GM12875 (cell line): ENCODE measurements around the gene POMGNT2.

Experiments
- H3K4me3 ChIP-seq: one replicate; pipeline ENCODE4 v1.5.1; 2011; ENCODE audit warnings: low read depth, low read length, control low read depth
- TF ChIP-seq, protein P1 (sequence below): IDR thresholded peaks from 2 replicates; pipeline ENCODE4 v1.5.1; 2011; ENCODE audit warnings: low read depth, mild to moderate bottlenecking, control low read depth, inconsistent platforms, low read length, moderate library complexity, borderline replicate concordance; ENCODE audit not compliant: insufficient read depth

POMGNT2 gene

DNA sequence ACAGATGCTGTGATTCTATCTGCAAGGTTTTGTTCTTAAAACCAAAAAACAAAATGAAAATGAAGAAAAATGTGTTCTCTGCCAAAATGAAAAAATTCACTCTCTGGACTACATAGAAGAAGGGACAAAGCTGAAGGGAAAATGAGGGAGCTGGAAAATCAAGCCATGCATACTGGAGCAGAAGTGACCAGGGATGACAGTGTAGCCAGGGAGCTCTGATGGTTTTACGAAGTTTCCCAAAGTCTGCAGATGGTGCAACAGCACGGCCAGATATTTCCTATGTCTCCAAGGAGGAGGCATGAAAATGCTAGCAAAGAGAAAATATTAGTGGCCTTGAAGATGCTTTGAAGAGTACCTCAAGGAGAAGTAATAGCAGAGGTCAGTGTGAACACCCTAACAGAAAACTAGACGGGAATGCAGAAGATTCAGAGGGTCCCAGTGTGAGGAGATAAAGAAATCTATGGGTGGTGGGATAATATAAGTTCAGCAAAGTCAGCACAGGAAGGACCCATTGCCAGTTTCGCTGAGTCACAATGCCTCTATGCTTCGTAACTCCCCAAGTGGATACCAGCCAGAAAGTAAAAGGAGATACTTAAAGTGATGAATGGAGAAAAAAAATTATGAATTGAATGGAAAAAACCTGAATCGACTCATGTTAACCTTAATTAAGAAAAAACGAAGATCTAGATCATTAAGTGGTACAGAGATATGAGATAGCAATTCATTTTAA, 39.0 kb upstream of the POMGNT2 start:
- no peak overlapping the region for H3K4me3 ChIP-seq
- TF ChIP-seq, protein P1, sequence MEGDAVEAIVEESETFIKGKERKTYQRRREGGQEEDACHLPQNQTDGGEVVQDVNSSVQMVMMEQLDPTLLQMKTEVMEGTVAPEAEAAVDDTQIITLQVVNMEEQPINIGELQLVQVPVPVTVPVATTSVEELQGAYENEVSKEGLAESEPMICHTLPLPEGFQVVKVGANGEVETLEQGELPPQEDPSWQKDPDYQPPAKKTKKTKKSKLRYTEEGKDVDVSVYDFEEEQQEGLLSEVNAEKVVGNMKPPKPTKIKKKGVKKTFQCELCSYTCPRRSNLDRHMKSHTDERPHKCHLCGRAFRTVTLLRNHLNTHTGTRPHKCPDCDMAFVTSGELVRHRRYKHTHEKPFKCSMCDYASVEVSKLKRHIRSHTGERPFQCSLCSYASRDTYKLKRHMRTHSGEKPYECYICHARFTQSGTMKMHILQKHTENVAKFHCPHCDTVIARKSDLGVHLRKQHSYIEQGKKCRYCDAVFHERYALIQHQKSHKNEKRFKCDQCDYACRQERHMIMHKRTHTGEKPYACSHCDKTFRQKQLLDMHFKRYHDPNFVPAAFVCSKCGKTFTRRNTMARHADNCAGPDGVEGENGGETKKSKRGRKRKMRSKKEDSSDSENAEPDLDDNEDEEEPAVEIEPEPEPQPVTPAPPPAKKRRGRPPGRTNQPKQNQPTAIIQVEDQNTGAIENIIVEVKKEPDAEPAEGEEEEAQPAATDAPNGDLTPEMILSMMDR = no peak

DNA sequence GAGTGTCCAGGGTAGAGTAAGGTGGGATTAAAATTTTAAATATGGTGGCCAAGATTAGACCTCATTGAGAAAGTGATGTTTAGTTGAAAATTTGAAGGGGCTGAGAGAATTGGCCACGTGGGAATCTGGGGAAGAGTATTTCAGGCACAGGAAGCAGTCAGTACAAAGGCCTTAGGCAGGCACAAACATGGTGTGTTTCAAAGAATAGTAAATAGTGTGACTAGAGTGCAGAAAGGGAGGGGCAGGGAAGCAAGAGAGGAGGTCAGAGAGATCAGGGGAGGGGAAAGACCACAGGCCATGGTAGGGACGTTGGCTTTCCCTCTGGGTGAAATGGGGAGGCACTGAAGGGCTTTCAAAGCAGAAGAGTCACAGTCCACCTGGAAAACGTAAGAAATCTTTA, 36.6 kb upstream of the POMGNT2 start:
- H3K4me3 ChIP-seq = no peak overlapping the region
- TF ChIP-seq, protein P1 = no peak

DNA sequence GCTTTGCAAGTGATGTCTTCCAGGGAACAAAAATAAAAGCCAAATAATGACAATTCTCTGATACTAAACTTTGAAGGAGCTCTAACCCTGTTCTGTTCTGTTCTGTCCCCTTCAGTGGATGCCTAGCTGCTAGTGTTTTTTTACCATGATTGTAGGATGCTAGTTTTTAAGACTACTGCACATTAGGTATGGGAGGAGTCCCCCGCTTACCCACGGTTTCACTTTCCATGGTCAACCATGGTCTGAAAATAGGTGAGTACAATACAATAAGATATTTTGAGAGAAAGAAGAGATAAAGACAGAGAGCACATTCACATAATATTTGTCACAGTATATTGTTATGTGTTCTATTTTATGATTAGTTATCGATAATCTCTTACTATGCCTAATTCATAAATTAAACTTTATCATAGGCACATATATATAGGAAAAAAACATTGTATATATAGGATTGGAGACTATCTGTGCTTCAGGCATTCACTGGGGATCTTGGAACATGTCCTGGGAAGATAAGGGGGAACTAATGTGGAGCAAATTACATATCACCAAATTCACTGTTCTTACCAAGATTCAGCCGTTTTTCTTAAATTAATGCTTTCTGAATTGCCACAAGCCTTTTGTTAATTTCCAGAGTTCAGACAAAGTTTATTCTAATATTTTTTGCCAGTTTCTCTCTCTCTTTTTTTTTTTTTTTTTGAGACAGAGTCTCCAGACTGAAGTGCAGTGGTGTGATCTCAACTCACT, 32.8 kb upstream of the POMGNT2 start:
- no peak overlapping the region for H3K4me3 ChIP-seq
- TF ChIP-seq, protein P1 = no peak

DNA sequence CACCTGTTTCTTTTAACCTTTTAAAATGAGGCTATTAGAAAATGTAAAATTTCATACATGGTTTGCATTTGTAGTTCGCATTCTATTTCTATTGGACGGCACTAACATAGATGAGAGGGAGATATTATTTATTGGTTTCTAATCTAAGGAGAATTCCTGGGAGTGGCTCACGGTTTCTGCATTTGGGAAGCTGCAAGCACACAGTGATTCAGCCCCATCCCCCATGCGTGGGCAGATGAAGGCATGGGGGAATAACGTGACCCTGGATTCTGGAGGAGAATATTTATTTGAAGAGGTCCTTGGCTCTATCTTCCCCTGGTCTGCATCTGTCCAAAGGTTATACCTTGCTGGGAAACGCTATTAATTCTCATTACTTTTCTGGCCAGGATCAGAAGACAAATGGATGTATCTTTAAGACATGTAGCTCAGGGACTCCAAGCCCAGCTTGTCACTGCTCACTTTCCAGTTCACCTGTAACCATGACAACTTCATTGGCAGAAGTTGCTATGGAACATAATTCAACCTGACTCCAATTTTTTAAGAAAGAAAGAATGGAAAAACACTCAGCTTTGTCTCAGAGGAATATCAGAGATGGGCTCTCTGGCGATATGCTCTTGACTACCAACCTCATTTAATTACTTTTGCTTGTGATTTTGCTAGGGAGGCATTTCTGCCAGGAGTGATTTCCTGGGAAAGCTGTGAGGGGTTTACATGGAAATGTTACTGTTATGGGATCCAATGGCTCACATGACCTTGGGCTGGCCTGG, 27.2 kb upstream of the POMGNT2 start:
- TF ChIP-seq, protein P1 = no peak

DNA sequence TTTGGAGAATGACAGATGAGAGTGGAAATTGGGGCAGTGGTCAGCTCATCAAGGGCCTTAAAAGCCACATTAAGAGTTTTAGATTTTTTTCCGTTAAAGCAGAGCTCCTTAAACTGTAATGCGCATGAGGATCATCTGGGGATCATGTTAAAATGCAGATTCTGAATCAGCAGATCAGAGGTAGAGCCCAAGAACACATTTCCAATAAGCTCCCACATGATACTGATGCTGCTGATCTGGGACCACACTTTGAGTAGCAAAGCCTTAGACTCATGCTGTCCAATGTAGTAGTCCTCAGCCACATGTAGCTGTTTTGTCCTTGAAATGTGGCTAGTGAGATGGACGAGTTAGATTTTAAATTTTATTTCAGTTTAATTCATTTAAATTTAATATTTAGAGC, 26.3 kb upstream of the POMGNT2 start:
- H3K4me3 ChIP-seq = no peak overlapping the region
- TF ChIP-seq, protein P1 = no peak

More for the DNA sequence above, 27.2 kb upstream of the POMGNT2 start:
- no peak overlapping the region for H3K4me3 ChIP-seq

DNA sequence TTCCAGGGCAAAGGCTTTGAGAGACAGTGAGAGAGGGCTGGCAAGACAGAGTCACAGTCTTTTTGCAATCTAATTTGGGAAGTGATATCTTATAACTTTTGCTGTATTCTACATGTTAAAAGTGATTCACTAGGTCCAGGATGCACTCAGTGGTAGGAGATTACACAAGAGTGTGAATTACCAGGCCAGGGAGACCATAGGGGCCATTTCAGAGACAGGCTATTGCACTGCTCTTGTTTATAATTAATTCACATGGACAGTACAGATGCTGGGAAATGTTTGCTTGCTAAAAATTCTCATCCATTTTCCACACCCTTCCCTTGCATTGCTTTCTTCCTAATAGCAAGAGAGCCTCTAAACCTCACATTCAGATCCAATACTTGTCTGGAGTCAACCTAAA, 22.6 kb upstream of the POMGNT2 start:
- no peak overlapping the region for H3K4me3 ChIP-seq
- TF ChIP-seq, protein P1 = no peak
